Fibroblast of skin of right quadriceps (primary cell): Measurements from ENCODE around the gene GPC5.
A peak's percentile ranks its signal among the peaks of the same experiment; 100 is the strongest.
"Not testable (repeated sequence)": the region's sequence is repeated elsewhere in the genome, so short reads cannot be mapped to it uniquely, and the experiment has no call there.

Source experiments
- DNase-seq: peaks from one replicate; pipeline ENCODE4 v3.0.0-alpha.2; 2013

The GPC5 gene

GRCh38 chr13:91797567-91797966 is 399.1 kb downstream of the GPC5 start:
- no peak for DNase-seq

- not testable (repeated sequence) for DNase-seq
Observed at GRCh38 chr13:91798338-91798737, 399.9 kb downstream of the GPC5 start.

GRCh38 chr13:91801772-91802171 is 403.4 kb downstream of the GPC5 start:
- not testable (repeated sequence) for DNase-seq

GRCh38 chr13:91802957-91803356 is 404.5 kb downstream of the GPC5 start:
- no peak for DNase-seq

GRCh38 chr13:91804724-91805123 is 406.3 kb downstream of the GPC5 start:
- no peak for DNase-seq

GRCh38 chr13:91805605-91806004 is 407.2 kb downstream of the GPC5 start:
- no peak for DNase-seq

- no peak for DNase-seq
Observed at GRCh38 chr13:91809161-91809560, 410.7 kb downstream of the GPC5 start.

- no peak for DNase-seq
Observed at GRCh38 chr13:91813253-91813652, 414.8 kb downstream of the GPC5 start.

GRCh38 chr13:91816263-91816807 is 417.9 kb downstream of the GPC5 start:
- DNase-seq, result no peak

- peak; percentile 2 for DNase-seq
Observed at GRCh38 chr13:91817250-91817649, 418.8 kb downstream of the GPC5 start.

- no peak for DNase-seq
Observed at GRCh38 chr13:91824416-91824815, 426.0 kb downstream of the GPC5 start.

- no peak for DNase-seq
Observed at GRCh38 chr13:91825516-91825915, 427.1 kb downstream of the GPC5 start.

- no peak for DNase-seq
Observed at GRCh38 chr13:91836553-91836952, 438.1 kb downstream of the GPC5 start.

- DNase-seq, result no peak
Observed at GRCh38 chr13:91845612-91846011, 447.2 kb downstream of the GPC5 start.

- no peak for DNase-seq
Observed at GRCh38 chr13:91863699-91864098, 465.3 kb downstream of the GPC5 start.

- no peak for DNase-seq
Observed at GRCh38 chr13:91868351-91868750, 469.9 kb downstream of the GPC5 start.

GRCh38 chr13:91878491-91878890 is 480.1 kb downstream of the GPC5 start:
- no peak for DNase-seq

GRCh38 chr13:91879360-91879759 is 480.9 kb downstream of the GPC5 start:
- DNase-seq, result no peak

- no peak for DNase-seq
Observed at GRCh38 chr13:91882918-91883317, 484.5 kb downstream of the GPC5 start.

GRCh38 chr13:91889641-91890040 is 491.2 kb downstream of the GPC5 start:
- peak; percentile 15 for DNase-seq

- no peak for DNase-seq
Observed at GRCh38 chr13:91891141-91891540, 492.7 kb downstream of the GPC5 start.

GRCh38 chr13:91893040-91893439 is 494.6 kb downstream of the GPC5 start:
- DNase-seq, result no peak

GRCh38 chr13:91894316-91894715 is 495.9 kb downstream of the GPC5 start:
- peak; percentile 28 for DNase-seq

GRCh38 chr13:91896547-91896946 is 498.1 kb downstream of the GPC5 start:
- DNase-seq, result peak; percentile 3

- DNase-seq, result not testable (repeated sequence)
Observed at GRCh38 chr13:91898986-91899385, 500.6 kb downstream of the GPC5 start.

- DNase-seq, result no peak
Observed at GRCh38 chr13:91902291-91902690, 503.9 kb downstream of the GPC5 start.
